ENCODE measurements around the gene CRAMP1.

- no peak for TF ChIP-seq EP300 (IDR thresholded peaks at IDR 0.05)
- TF ChIP-seq CTCF (IDR thresholded peaks at IDR 0.05): no peak
- TF ChIP-seq POLR2AphosphoS5 (IDR thresholded peaks at IDR 0.05): no peak
- TF ChIP-seq POLR2A (IDR thresholded peaks at IDR 0.05): no peak
Measured at GRCh38 chr16:1607971-1608370, 4.2 kb upstream of the CRAMP1 start.

Data from sigmoid colon (tissue), 4 donors.